ENCODE results near the gene CPNE6. TPM values are rescaled to one million over a fixed set of nuclear protein-coding genes. Genes with fewer than 3 reads are reported as not detected.

CPNE6 gene
- total RNA-seq, 1 donor from 2014 or later: not detected

- FAIRE-seq (no peak), DNase-seq (ENCODE audit: low read depth) (no peak)
- TF ChIP-seq CTCF (IDR thresholded peaks at IDR 0.05; ENCODE audit: insufficient read depth, low read length, severe bottlenecking): no peak
Measured at GRCh38 chr14:24058951-24059475, 12.3 kb upstream of the CPNE6 start.

GRCh38 chr14:24059841-24060388, 11.4 kb upstream of the CPNE6 start:
- DNase-seq (ENCODE audit: low read depth) (no peak), FAIRE-seq (no peak)
- no peak for TF ChIP-seq CTCF (IDR thresholded peaks at IDR 0.05; ENCODE audit: insufficient read depth, low read length, severe bottlenecking)
- Histone ChIP-seq H3K4me3 (ENCODE audit: low read depth, low read length) (no peak overlapping the region), H3K36me3 (ENCODE audit: control insufficient read depth, insufficient read depth, low read length) (no peaks in the 10 kb centered on the region), H3K27me3 (ENCODE audit: control insufficient read depth, insufficient read depth, low read length) (peaks cover 6% of the 10 kb centered on the region)

More at GRCh38 chr14:24058951-24059475, 12.3 kb upstream of the CPNE6 start:
- Histone ChIP-seq H3K36me3 (ENCODE audit: control insufficient read depth, insufficient read depth, low read length) (no peaks in the 10 kb centered on the region), H3K27me3 (ENCODE audit: control insufficient read depth, insufficient read depth, low read length) (peaks cover 6% of the 10 kb centered on the region), H3K4me3 (ENCODE audit: low read depth, low read length) (no peak overlapping the region)

GRCh38 chr14:24060443-24060842, 10.9 kb upstream of the CPNE6 start:
- H3K27me3 ChIP-seq (ENCODE audit: control insufficient read depth, insufficient read depth, low read length): peaks cover 4% of the 10 kb centered on the region
- DNase-seq (ENCODE audit: low read depth): no peak
- H3K4me3 ChIP-seq (ENCODE audit: low read depth, low read length): no peak overlapping the region
- no peak for TF ChIP-seq CTCF (IDR thresholded peaks at IDR 0.05; ENCODE audit: insufficient read depth, low read length, severe bottlenecking)
- FAIRE-seq: no peak
- no peaks in the 10 kb centered on the region for H3K36me3 ChIP-seq (ENCODE audit: control insufficient read depth, insufficient read depth, low read length)

- FAIRE-seq: no peak
- Histone ChIP-seq H3K36me3 (ENCODE audit: control insufficient read depth, insufficient read depth, low read length) (no peaks in the 10 kb centered on the region), H3K4me3 (ENCODE audit: low read depth, low read length) (no peak overlapping the region), H3K27me3 (ENCODE audit: control insufficient read depth, insufficient read depth, low read length) (peaks cover 4% of the 10 kb centered on the region)
- no peak for DNase-seq (ENCODE audit: low read depth)
- TF ChIP-seq CTCF (IDR thresholded peaks at IDR 0.05; ENCODE audit: insufficient read depth, low read length, severe bottlenecking): no peak
Measured at GRCh38 chr14:24060984-24061913, 10.1 kb upstream of the CPNE6 start.

DNA sequence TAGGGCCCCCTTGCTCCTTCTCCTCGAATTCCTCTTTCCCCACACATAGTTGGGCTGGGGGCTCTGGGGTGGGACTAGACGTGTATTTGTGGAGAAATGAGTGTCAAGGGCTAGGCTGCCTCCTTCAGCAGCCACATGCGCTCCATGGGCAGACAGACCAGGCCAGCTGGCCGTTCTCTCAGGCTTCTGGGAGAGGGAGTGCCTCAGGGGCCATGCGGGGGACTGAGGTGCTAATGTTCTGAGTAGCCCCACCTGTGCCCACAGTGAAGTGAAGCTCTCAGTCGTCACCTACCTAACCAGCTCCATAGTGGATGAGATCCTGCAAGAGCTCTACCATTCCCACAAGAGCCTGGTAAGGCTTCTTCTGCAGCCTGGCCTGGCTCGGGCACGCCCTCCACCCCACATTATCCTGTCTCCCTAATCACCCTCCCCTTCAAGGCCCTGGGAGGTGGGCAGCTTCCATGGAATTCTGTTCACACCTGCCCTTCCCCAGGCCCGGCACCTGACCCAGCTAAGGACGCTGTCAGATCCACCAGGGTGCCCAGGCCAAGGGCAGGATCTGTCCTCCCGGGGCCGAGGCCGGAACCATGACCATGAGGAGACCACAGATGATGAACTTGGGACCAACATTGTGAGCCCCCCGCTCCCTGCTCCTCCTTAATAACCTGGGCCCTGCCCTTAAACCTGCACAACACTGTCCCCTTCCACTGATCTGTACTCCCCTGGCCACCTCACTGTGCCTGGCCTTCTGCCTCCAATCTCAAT, 9.0 kb upstream of the CPNE6 start:
- H3K36me3 ChIP-seq (ENCODE audit: control insufficient read depth, insufficient read depth, low read length): no peaks in the 10 kb centered on the region
- H3K4me3 ChIP-seq (ENCODE audit: low read depth, low read length): no peak overlapping the region
- FAIRE-seq: no peak
- TF ChIP-seq CTCF (IDR thresholded peaks at IDR 0.05; ENCODE audit: insufficient read depth, low read length, severe bottlenecking): no peak
- DNase-seq (ENCODE audit: low read depth): no peak
- peaks cover 3% of the 10 kb centered on the region for H3K27me3 ChIP-seq (ENCODE audit: control insufficient read depth, insufficient read depth, low read length)
